ENCODE data around the gene TCF4.

GRCh38 chr18:55633032-55633431, 45.0 kb upstream of the TCF4 start:
- TF ChIP-seq CTCF (IDR thresholded peaks at IDR 0.05) (no peak), POLR2A (IDR thresholded peaks at IDR 0.05) (no peak), POLR2AphosphoS5 (IDR thresholded peaks at IDR 0.05) (no peak), EP300 (IDR thresholded peaks at IDR 0.05) (no peak)

Measured in sigmoid colon (tissue), 4 donors.